Activated CD4-positive, alpha-beta T cell treated with anti-CD3 and anti-CD28 coated beads, Interleukin-2, Interleukin-4, amounts not matched to agents 100 ng/mL and 50 ng/mL, durations not matched to agents 16 hours and 8 hours (primary cell): ENCODE data around the gene SCAPER.
"Not testable (repeated sequence)": the region's sequence is repeated elsewhere in the genome, so short reads cannot be mapped to it uniquely, and the experiment has no call there.

Experiments
- DNase-seq: peaks from one replicate; pipeline ENCODE4 v3.0.0-alpha.2; 2020; ENCODE audit warnings: low spot score

The SCAPER gene

DNA sequence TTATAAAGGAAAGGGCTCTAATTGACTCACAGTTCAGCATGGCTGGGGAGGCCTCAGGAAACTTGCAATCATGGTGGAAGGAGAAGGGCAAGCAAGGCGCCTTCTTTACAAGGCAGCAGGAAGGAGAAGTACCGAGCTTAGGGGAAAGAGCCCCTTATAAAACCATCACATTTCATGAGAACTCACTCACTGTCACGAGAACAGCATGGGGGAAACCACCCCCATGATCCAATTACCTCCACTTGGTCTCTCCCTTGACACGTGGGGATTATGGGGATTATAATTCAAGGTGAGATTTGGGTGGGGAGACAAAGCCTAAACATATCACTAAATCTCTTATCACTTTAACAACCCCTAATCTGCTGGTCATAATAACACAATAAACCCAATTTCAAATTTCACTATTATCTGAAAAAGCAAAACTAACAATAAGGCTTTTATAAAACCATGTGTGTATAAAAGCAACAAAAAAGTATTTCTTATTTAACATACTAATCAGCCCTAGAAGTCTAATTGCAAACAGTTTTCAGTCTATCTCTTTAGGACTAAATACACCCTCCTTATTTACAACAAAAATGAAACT is 43.2 kb downstream of the SCAPER start:
- DNase-seq, result no peak

GRCh38 chr15:76860201-76860600 is 44.9 kb downstream of the SCAPER start:
- DNase-seq, result no peak

GRCh38 chr15:76850367-76850766 is 54.8 kb downstream of the SCAPER start:
- not testable (repeated sequence) for DNase-seq

DNA sequence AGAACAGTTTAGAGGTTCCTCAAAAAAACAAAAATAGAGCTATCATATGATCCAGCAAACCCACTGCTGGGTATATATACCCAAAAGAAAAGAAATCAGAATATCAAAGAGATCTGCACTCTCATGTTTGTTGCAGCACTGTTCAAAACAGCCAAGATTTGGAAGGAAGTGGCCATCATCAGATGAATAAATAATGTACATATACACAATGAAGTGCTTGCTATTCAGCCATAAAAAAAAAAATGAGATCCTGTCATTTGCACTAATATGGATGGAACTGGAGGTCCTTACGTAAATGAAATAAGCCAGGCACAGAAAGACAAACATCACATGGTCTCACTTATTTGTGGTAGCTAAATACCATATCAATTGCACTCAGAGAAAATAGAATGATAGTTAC is 58.4 kb downstream of the SCAPER start:
- no peak for DNase-seq

DNA sequence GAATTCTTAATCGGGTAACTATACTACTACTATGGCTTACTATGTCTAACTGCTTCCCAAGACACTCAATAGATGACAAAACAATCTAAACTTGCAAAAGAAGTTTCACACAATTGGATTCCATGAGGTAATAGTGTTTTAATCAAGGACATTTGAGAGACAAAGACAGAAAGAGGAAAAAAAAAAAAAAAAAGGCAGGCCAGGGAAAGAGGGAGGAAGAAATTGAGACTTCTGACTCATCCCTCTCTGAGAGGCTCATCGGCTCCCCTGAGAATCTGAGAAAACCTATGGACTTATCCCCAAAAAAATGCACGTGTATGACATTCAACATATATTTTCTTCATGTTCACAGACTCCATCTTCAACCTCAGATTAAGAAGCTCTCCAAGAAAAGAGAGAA is 61.0 kb downstream of the SCAPER start:
- DNase-seq, result no peak

- no peak for DNase-seq
Measured at GRCh38 chr15:76843269-76843668, 61.9 kb downstream of the SCAPER start.

- DNase-seq, result peak; percentile 18
Measured at GRCh38 chr15:76840830-76841460, 64.2 kb downstream of the SCAPER start.

DNA sequence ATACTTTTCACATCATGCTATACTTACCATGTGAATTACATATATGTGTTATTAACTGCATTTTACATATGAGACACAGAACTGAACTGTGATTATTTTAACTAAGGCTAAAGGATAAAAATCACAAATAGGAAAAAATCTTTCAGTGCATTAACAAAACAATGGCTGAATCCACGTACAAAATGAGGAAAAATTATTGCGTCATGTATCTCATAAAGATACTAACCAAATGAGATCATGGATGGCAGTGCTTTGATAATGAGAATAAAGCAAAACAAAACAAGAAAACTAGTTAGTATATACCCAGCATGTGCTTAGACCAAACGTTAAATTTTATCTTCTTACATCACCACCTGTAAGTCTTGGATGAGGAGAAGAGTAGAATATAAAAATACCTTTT is 66.0 kb downstream of the SCAPER start:
- no peak for DNase-seq

- DNase-seq, result no peak
Measured at GRCh38 chr15:76837474-76837873, 67.7 kb downstream of the SCAPER start.

- no peak for DNase-seq
Measured at GRCh38 chr15:76829939-76830338, 75.2 kb downstream of the SCAPER start.

DNA sequence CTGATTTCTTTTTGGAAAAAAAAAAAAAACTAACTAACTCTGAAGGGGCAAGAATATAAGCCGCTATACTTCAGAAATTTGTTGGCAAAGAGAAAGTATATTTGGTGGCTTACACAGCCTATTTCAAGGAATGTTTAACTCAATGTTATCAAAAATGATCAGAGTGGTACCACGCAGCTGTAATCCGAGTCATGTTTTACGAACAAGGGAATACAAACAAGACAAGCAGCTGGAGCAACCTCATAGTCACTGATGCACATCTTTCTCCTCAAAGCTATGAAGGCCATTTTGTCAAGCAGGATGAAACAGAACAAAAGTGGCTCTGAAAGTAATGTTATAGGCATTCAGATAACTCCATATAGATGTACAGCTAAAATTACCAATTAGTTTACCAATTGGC is 81.2 kb downstream of the SCAPER start:
- DNase-seq, result no peak

GRCh38 chr15:76823303-76823702 is 81.8 kb downstream of the SCAPER start:
- DNase-seq, result no peak

GRCh38 chr15:76818926-76819325 is 86.2 kb downstream of the SCAPER start:
- DNase-seq, result not testable (repeated sequence)

- DNase-seq, result no peak
Measured at GRCh38 chr15:76815421-76815820, 89.7 kb downstream of the SCAPER start.

GRCh38 chr15:76812381-76812780 is 92.8 kb downstream of the SCAPER start:
- DNase-seq, result no peak

DNA sequence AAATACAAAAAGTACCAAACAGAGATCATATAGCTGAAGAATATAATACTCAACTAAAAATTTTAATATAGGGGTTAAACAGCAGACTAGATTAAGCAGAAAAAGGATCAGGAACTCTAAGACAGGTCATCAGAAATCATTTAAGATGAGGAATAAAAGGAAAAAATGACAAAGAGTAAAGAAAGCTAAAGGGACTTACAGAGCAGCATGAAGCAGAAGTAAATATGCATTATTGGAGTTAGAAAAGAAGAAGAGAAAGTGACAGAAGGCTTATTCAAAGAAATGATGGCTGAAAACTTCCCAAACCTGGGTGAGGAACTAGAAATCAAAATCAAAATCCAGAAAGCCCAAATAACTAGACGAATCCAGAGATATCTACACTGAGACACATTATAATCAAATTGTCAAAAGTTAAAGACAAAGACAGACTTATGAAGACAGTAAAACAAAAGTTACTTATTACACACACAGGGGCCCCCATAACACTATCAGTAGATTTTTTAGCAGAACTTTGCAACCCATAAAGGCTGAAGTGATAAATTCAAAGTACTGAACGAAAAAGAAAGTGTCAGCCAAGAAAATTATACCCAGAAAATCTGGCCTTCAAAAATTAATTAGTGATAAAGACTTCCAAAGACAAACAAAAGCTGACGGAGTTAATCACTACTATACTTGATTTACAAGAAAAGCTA is 95.6 kb downstream of the SCAPER start:
- DNase-seq, result no peak

DNA sequence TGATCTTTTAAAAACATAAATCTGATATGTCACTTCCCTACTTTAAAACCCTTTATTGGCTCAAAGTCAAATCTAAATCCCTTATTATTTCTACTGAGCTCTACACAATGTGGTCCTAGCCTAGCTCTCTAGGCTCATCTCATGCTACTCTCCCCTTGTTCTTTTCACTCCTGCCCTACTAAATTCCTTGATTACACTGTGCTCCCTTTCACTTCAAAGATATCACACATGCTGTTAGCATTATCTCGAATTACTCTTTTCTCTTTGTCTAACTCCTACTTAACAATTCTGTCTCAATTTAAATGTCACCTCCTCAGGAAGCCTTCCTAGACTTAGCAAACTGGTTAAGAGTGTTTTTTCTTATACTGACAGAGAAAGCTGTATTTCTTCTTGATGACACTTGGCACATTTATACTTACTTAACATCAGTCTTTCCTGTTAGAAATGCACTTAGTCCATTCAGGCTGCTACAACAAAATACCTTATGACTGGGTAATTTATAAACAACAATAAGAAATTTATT is 102.0 kb downstream of the SCAPER start:
- no peak for DNase-seq

DNA sequence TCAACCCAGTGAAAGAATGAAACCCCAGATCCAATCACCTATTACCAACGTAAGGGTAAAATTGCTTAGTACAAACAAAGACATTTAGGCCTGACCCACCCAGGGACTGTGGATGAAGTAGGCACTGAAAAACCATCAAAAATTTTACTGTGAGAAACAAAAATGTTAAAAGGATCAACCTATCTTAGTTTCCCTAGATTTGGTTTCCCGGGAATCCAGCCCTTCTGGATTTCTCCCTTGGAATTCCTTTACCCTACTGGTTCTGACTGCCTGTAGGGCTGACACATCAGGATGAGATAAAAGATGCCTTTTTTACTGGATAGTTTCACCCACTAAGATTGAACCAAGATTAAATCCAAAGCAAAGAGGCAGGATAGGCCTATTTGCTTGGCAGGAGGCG is 102.7 kb downstream of the SCAPER start:
- DNase-seq, result no peak

DNA sequence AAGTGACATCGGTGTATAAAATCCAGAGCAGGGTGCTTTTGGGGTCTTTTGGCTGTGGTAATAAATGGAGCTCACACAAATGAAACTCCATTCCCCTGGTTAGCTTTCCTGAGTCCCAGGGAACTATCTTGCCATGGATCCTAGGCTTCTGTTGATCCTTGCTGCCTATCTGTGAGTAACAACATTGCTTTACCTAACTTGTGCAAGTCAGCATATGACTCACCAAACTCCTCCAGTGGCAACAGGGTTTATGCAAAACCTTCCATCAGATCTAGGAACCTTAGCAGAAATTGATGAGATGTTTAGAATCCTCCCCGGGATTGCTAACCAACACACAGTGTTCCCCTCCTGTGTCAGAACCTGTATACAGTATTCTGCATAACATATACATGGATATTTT is 105.4 kb downstream of the SCAPER start:
- DNase-seq, result no peak

- DNase-seq, result no peak
Measured at GRCh38 chr15:76795217-76795616, 109.9 kb downstream of the SCAPER start.

DNA sequence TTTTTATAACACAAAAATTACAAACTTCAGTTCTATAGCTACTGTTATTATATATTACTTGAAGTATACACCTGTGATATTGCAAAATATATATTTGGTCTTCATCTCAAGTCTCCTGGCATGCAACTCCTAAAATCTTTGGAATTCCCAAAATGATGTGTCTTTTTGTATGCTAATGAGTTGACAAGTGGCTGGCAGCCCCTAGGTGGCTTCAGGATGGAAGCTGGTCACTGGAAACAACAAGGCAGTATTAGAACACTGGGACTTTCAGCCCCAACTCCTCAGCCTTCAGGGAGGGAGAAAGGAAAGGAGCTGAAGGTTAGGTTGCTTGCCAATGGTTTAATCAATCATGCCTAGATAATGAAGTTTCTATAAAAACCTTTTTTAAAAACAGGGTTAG is 112.0 kb downstream of the SCAPER start:
- no peak for DNase-seq

- no peak for DNase-seq
Measured at GRCh38 chr15:76791511-76791910, 113.6 kb downstream of the SCAPER start.

DNA sequence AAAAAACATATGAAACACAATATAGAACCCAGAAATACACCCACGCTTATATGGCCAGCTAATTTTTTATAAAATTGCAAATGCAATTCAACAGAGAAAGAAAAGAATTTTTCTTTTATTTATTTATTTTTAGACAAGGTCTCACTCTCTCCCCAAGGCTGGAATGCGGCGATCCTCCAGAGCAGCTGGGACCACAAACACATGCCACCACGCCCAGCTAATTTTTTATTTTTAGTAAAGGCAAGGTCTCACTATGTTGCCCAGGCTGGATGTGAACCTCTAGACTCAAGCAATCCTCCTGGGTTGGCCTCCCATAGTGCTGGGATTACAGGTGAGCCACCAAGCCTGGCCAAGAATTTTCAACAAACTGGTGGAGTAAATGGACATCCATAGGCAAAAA is 117.9 kb downstream of the SCAPER start:
- no peak for DNase-seq
